ENCODE measurements around the gene GDF10.

DNA sequence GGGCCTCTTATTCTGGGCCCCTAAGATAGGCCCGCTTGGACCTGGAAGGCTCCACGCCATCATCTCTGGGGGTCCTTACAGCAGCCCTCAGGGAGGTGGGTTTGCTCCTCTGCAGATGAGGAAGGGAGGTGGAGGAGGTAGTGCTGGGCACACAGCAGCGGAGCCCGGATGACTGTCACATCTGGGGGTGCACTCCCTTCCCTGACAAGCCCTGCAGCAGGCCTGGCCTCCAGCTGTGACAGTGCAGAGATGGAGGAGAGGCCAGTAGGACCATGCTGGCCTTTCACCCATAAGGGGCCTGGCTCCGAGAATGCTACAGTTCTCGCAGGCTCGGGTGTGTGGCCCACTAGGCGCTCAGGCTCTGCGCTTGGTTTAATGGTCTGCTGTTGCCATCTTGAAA lies 31.5 kb downstream of the GDF10 start:
- TF ChIP-seq MEF2B (IDR thresholded peaks at IDR 0.05; ENCODE audit: partially characterized antibody, poor library complexity, severe bottlenecking) = no peak
- TF ChIP-seq EP300 (IDR thresholded peaks at IDR 0.05; ENCODE audit: borderline replicate concordance in 1 of 2, control insufficient read depth in 1 of 2, low read depth in 2 of 2, low read length in 2 of 2) = no peak
- TF ChIP-seq, protein P1, sequence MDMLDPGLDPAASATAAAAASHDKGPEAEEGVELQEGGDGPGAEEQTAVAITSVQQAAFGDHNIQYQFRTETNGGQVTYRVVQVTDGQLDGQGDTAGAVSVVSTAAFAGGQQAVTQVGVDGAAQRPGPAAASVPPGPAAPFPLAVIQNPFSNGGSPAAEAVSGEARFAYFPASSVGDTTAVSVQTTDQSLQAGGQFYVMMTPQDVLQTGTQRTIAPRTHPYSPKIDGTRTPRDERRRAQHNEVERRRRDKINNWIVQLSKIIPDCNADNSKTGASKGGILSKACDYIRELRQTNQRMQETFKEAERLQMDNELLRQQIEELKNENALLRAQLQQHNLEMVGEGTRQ (IDR thresholded peaks at IDR 0.05; ENCODE audit: borderline replicate concordance, low read depth, low read length) = no peak
- no peak for TF ChIP-seq CREB1 (IDR thresholded peaks at IDR 0.05; ENCODE audit: low read depth)
- TF ChIP-seq PAX5 (IDR thresholded peaks at IDR 0.05; ENCODE audit: borderline replicate concordance, low read depth, low read length) = no peak
- TF ChIP-seq, protein P2, sequence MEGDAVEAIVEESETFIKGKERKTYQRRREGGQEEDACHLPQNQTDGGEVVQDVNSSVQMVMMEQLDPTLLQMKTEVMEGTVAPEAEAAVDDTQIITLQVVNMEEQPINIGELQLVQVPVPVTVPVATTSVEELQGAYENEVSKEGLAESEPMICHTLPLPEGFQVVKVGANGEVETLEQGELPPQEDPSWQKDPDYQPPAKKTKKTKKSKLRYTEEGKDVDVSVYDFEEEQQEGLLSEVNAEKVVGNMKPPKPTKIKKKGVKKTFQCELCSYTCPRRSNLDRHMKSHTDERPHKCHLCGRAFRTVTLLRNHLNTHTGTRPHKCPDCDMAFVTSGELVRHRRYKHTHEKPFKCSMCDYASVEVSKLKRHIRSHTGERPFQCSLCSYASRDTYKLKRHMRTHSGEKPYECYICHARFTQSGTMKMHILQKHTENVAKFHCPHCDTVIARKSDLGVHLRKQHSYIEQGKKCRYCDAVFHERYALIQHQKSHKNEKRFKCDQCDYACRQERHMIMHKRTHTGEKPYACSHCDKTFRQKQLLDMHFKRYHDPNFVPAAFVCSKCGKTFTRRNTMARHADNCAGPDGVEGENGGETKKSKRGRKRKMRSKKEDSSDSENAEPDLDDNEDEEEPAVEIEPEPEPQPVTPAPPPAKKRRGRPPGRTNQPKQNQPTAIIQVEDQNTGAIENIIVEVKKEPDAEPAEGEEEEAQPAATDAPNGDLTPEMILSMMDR (IDR thresholded peaks at IDR 0.05 in 2 of 3, conservative IDR thresholded peaks at IDR 0.05 in 1 of 3; ENCODE audit: control insufficient read depth in 2 of 3, extremely low read depth in 1 of 3, insufficient read depth in 1 of 3, low read depth in 3 of 3, low read length in 3 of 3) = no peak
